Heart left ventricle (tissue), 13 donors: ENCODE data around the gene CTTN.

ENCODE experiments used
- CTCF ChIP-seq, 12 donors: fragments of 200-600 bp; sonication (generic) in 4 of 12; IDR thresholded peaks; one replicate each; pipeline versions ENCODE4 v1.5.0 to v1.8.0; 2018 to 2022; ENCODE audit warnings: antibody characterized with exemption in 12 of 12, mild to moderate bottlenecking in 5 of 12
- POLR2A ChIP-seq, 2 donors: fragments of 450-650 bp; IDR thresholded peaks; one replicate each; pipeline ENCODE4 v1.6.1; 2017; ENCODE audit warnings: antibody characterized with exemption in 2 of 2, mild to moderate bottlenecking in 2 of 2, moderate library complexity in 2 of 2
- donor health status: ischemic (EF 13 %, LVEDD 7.1; RV severe dilation, severe dysfunction).
- donor health status: DM: no; HTN: yes; CAD: no.
- donor health status: DM: no; HTN: no; CAD: no.
- donor health status: ischemic (EF 25% LVEDD 6.9; RV normal size, moderate dysfunction).
- donor health status: ischemic (EF 25% LVEDD 5.7; RV mildly dilated, moderate dysfunction).
- donor health status: ischemic (EF 35%, LVEDD 5.7; RV mildly dilated, moderate dysfunction).
- donor health status: nonischemic (EF 11% LVEDD 7.7; RV severe dilation, severe dysfunction).
- donor health status: DM: yes; HTN: yes; CAD: no.
- donor health status: PGD.
- donor health status: ischemic (EF 29% LVEDD 5.4; RV normal size, mild dysfunction).
- donor health status: nonischemic (EF 23%, LVEDD 6.1; RV moderate dilation, normal function).

- TF ChIP-seq CTCF (IDR thresholded peaks at IDR 0.05): no peak
- no peak for TF ChIP-seq POLR2A (IDR thresholded peaks at IDR 0.05)
These were observed 45.4 kb downstream of the CTTN start for GRCh38 chr11:70443773-70444030.
